ENCODE measurements around the gene ALKAL2. TPM values are rescaled to one million over a fixed set of nuclear protein-coding genes. Genes with fewer than 3 reads are reported as not detected.

ALKAL2 gene
- total and polyA plus RNA-seq, 10 of the 15 experiments (the other 5 are each of a cell fraction or from before 2014, with no cell fraction given): 0.11 to 0.29 (median 0.11) TPM; not detected in 7

- Histone ChIP-seq H3K4me1 (ENCODE audit: control insufficient read depth, insufficient read depth, low read length) (no peaks in the 10 kb centered on the region), H4K20me1 (ENCODE audit: control insufficient read depth, insufficient read depth) (no peaks in the 10 kb centered on the region), H3K9ac (ENCODE audit: control insufficient read depth, insufficient read depth, low read length) (no peak overlapping the region), H3K36me3 (ENCODE audit: control insufficient read depth in 2 of 2, insufficient read depth in 2 of 2, low read length in 1 of 2) (no peaks in the 10 kb centered on the region), H3K27me3 (replicated peaks in 1 of 2; ENCODE audit: control insufficient read depth in 2 of 2, insufficient read depth in 2 of 2, low read length in 1 of 2) (peaks cover 2 to 3% of the 10 kb centered on the region in 2 experiments; a peak in 2 of 4 replicates), H2AFZ (ENCODE audit: control insufficient read depth, low read depth, low read length) (no peak overlapping the region), H3K79me2 (ENCODE audit: control insufficient read depth, insufficient read depth, low read length) (no peaks in the 10 kb centered on the region), H3K4me3 (peak overlapping the region; percentile 20; the same call in 1 of the 2 replicates), H3K9me3 (replicated peaks; ENCODE audit: control insufficient read depth, insufficient read depth, low read length) (no peaks in the 10 kb centered on the region), H3K27ac (ENCODE audit: control insufficient read depth, insufficient read depth) (no peak overlapping the region), H3K4me2 (ENCODE audit: control insufficient read depth, insufficient read depth) (peak overlapping the region; percentile 54; the same call in 1 of the 2 replicates)
- SMC1A ChIA-PET (ENCODE audit: uncharacterized antibody, unreplicated experiment): interaction anchor here (0.9 to 1.1 kb wide), 4 partner anchors 74 to 271 kb away, joined by 3 read pairs; no protein-coding TSS in a partner anchor
- in situ Hi-C loops (cut with MboI) (no loop called here), intact Hi-C loops (cut with micrococcal nuclease; ENCODE audit: unreplicated experiment) (loop anchor here (1.0 kb wide), 2 partner anchors 43 to 117 kb away; no protein-coding TSS in a partner anchor)
- POLR2A ChIA-PET: no interaction called here
- ATAC-seq (peak; percentile 40), FAIRE-seq (no peak), DNase-seq (ENCODE audit: low read depth, low spot score) (no peak)
- TF ChIP-seq ZBED1 (IDR thresholded peaks at IDR 0.05; ENCODE audit: borderline replicate concordance) (no peak), BHLHE40 (IDR thresholded peaks at IDR 0.05; ENCODE audit: borderline replicate concordance in 1 of 2, low read depth in 2 of 2, low read length in 1 of 2) (peak in 1 of 2 experiments; percentile 52; a peak in 2 of 4 replicates), EP300 (IDR thresholded peaks at IDR 0.05; ENCODE audit: borderline replicate concordance in 1 of 2, control insufficient read depth in 1 of 2, low read depth in 2 of 2, low read length in 2 of 2) (no peak), HDAC6 (IDR thresholded peaks at IDR 0.05; ENCODE audit: unreplicated experiment) (peak; percentile 79)
- CTCF ChIA-PET: interaction anchor here (0.9 to 1.7 kb wide), 5 partner anchors 9 to 270 kb away, joined by 3 to 5 read pairs (median 4); no protein-coding TSS in a partner anchor
- RAD21 ChIA-PET (ENCODE audit: unreplicated experiment): interaction anchor here (1.1 to 1.7 kb wide), 5 partner anchors 28 to 342 kb away, joined by 3 to 7 read pairs (median 4); no protein-coding TSS in a partner anchor
- BruUV-seq (replicated peaks): no TSS peak
- WGBS (ENCODE audit: insufficient coverage, insufficient replicate concordance, low lambda C conversion rate, missing lambda C conversion rate): 8% methylated on average over 47 of the region's 60 CpGs
Measured at GRCh38 chr2:289362-290089, 1.6 kb upstream of the ALKAL2 start.

Measured in GM12878 (cell line).